ENCODE data around the gene FOXF1. TPM values are rescaled to one million over a fixed set of nuclear protein-coding genes. Genes with fewer than 3 reads are reported as not detected.

FOXF1 gene
- polyA plus RNA-seq, 2 of the 4 experiments (the other 2 are of a cell fraction), result not detected

GRCh38 chr16:86497551-86498021 is 12.7 kb upstream of the FOXF1 start:
- ChIA-PET CTCF (no interaction called here), POLR2A (no interaction called here)
- WGBS (ENCODE audit: missing lambda C conversion rate), result 52% methylated on average over 22 of the region's 44 CpGs
- Histone ChIP-seq H3K27ac (no peak overlapping the region), H3K4me2 (no peak overlapping the region), H3K9me3 (no peaks in the 10 kb centered on the region), H3K4me3 (no peak overlapping the region), H3K4me1 (no peaks in the 10 kb centered on the region)
- TF ChIP-seq ZC3H11A (IDR thresholded peaks at IDR 0.05) (no peak), ZSCAN20 (CRISPR knock-in tag; IDR thresholded peaks at IDR 0.05) (no peak), JUNB (IDR thresholded peaks at IDR 0.05) (no peak), CEBPB (IDR thresholded peaks at IDR 0.05) (no peak), EHMT2 (IDR thresholded peaks at IDR 0.05; ENCODE audit: low read depth) (no peak), MAFK (IDR thresholded peaks at IDR 0.05; ENCODE audit: partially characterized antibody) (no peak), CBX8 (IDR thresholded peaks at IDR 0.05) (no peak), GATA3 (IDR thresholded peaks at IDR 0.05; ENCODE audit: borderline replicate concordance) (no peak), RFX5 (IDR thresholded peaks at IDR 0.05) (no peak), HEYL (CRISPR knock-in tag; IDR thresholded peaks at IDR 0.05) (no peak), ELK1 (IDR thresholded peaks at IDR 0.05; ENCODE audit: low read depth, low read length) (no peak), NR3C1 (IDR thresholded peaks at IDR 0.05) (no peak), NPAS2 (CRISPR knock-in tag; IDR thresholded peaks at IDR 0.05; ENCODE audit: borderline replicate concordance) (no peak), POLR2A (IDR thresholded peaks at IDR 0.05; ENCODE audit: low read length) (no peak), BHLHE40 (IDR thresholded peaks at IDR 0.05; ENCODE audit: low read depth, low read length) (no peak), JUN (IDR thresholded peaks at IDR 0.05) (no peak), ZNF302 (CRISPR knock-in tag; IDR thresholded peaks at IDR 0.05) (no peak)
- TF ChIP-seq, protein P1, sequence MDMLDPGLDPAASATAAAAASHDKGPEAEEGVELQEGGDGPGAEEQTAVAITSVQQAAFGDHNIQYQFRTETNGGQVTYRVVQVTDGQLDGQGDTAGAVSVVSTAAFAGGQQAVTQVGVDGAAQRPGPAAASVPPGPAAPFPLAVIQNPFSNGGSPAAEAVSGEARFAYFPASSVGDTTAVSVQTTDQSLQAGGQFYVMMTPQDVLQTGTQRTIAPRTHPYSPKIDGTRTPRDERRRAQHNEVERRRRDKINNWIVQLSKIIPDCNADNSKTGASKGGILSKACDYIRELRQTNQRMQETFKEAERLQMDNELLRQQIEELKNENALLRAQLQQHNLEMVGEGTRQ (IDR thresholded peaks at IDR 0.05), result no peak
- no peak for ATAC-seq
- no peak for FAIRE-seq
- DNase-seq (ENCODE audit: low read depth in 1 of 2, low spot score in 1 of 2), result no peak

DNA sequence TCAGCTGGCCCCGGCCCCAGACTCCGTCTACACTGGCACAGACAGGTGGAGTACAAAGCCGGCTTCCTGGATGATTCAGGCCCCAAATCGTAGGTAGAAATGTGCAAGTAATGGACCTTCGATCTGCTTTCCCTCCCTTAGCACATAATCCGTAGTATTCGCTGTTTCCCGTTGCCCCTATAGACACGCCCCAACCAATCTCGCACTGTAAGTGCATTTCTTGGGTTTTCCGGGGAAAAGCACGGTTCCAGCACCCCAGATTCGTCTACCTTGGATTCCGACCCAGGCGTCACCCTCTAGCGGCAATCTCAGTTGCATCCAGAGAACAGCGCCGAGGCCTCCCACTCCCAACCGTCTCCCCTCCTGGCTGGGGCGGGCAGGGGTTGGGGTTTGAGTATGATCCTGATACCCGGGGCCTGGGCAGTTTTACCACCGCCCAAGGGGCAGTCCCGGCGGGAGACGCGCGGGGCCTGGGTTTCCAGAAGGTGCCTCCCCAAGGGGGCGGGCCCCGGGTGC is 12.1 kb upstream of the FOXF1 start:
- DNase-seq (ENCODE audit: low read depth in 1 of 2, low spot score in 1 of 2) (no peak), ATAC-seq (no peak), FAIRE-seq (no peak)
- no peaks in the 10 kb centered on the region for H3K4me1 ChIP-seq
- WGBS (ENCODE audit: missing lambda C conversion rate), result 13% methylated on average over 27 of the region's 29 CpGs
- TF ChIP-seq MAFK (IDR thresholded peaks at IDR 0.05; ENCODE audit: partially characterized antibody) (no peak), BHLHE40 (IDR thresholded peaks at IDR 0.05; ENCODE audit: low read depth, low read length) (no peak), HEYL (CRISPR knock-in tag; IDR thresholded peaks at IDR 0.05) (no peak), CBX8 (IDR thresholded peaks at IDR 0.05) (no peak), TP53 (CRISPR knock-in tag; IDR thresholded peaks at IDR 0.05) (no peak), POLR2A (IDR thresholded peaks at IDR 0.05; ENCODE audit: low read length) (no peak), NPAS2 (CRISPR knock-in tag; IDR thresholded peaks at IDR 0.05; ENCODE audit: borderline replicate concordance) (no peak)
- TF ChIP-seq, protein P2, sequence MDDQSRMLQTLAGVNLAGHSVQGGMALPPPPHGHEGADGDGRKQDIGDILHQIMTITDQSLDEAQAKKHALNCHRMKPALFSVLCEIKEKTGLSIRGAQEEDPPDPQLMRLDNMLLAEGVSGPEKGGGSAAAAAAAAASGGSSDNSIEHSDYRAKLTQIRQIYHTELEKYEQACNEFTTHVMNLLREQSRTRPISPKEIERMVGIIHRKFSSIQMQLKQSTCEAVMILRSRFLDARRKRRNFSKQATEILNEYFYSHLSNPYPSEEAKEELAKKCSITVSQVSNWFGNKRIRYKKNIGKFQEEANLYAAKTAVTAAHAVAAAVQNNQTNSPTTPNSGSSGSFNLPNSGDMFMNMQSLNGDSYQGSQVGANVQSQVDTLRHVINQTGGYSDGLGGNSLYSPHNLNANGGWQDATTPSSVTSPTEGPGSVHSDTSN (IDR thresholded peaks at IDR 0.05), result no peak
- H3K9me3 ChIP-seq, result no peaks in the 10 kb centered on the region
- H3K27ac ChIP-seq, result no peak overlapping the region
- peak overlapping the region; percentile 17; the same call in 1 of the 3 replicates for H3K4me3 ChIP-seq
- POLR2A ChIA-PET, result no interaction called here
- H3K4me2 ChIP-seq, result peak overlapping the region; percentile 46
- CTCF ChIA-PET, result no interaction called here

- peak overlapping the region; percentile 46 for H3K4me2 ChIP-seq
- ChIA-PET CTCF (interaction anchor here (0.7 to 0.8 kb wide), 2 partner anchors 245 to 427 kb away, joined by 3 read pairs; no protein-coding TSS in a partner anchor), POLR2A (no interaction called here)
- 23% methylated on average over 39 of the region's 61 CpGs for WGBS (ENCODE audit: missing lambda C conversion rate)
- no peak overlapping the region for H3K27ac ChIP-seq
- H3K4me1 ChIP-seq, result no peaks in the 10 kb centered on the region
- ATAC-seq (peak in 1 of 2 experiments; percentile 22; a peak in 1 of 6 replicates), DNase-seq (ENCODE audit: low read depth in 1 of 2, low spot score in 1 of 2) (no peak), FAIRE-seq (no peak)
- peak overlapping the region; percentile 17; the same call in 1 of the 3 replicates for H3K4me3 ChIP-seq
- H3K9me3 ChIP-seq, result no peaks in the 10 kb centered on the region
- TF ChIP-seq, protein P3, sequence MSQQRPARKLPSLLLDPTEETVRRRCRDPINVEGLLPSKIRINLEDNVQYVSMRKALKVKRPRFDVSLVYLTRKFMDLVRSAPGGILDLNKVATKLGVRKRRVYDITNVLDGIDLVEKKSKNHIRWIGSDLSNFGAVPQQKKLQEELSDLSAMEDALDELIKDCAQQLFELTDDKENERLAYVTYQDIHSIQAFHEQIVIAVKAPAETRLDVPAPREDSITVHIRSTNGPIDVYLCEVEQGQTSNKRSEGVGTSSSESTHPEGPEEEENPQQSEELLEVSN (IDR thresholded peaks at IDR 0.05; ENCODE audit: borderline replicate concordance, low read depth), result no peak
- TF ChIP-seq, protein P4, sequence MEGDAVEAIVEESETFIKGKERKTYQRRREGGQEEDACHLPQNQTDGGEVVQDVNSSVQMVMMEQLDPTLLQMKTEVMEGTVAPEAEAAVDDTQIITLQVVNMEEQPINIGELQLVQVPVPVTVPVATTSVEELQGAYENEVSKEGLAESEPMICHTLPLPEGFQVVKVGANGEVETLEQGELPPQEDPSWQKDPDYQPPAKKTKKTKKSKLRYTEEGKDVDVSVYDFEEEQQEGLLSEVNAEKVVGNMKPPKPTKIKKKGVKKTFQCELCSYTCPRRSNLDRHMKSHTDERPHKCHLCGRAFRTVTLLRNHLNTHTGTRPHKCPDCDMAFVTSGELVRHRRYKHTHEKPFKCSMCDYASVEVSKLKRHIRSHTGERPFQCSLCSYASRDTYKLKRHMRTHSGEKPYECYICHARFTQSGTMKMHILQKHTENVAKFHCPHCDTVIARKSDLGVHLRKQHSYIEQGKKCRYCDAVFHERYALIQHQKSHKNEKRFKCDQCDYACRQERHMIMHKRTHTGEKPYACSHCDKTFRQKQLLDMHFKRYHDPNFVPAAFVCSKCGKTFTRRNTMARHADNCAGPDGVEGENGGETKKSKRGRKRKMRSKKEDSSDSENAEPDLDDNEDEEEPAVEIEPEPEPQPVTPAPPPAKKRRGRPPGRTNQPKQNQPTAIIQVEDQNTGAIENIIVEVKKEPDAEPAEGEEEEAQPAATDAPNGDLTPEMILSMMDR (IDR thresholded peaks at IDR 0.05), result no peak
- TF ChIP-seq RNF2 (IDR thresholded peaks at IDR 0.05; ENCODE audit: borderline replicate concordance, low read depth) (no peak), MAFK (IDR thresholded peaks at IDR 0.05; ENCODE audit: partially characterized antibody) (no peak), ZC3H11A (IDR thresholded peaks at IDR 0.05) (no peak), BCL3 (IDR thresholded peaks at IDR 0.05) (no peak), EHMT2 (IDR thresholded peaks at IDR 0.05; ENCODE audit: low read depth) (no peak), ATOH8 (CRISPR knock-in tag; IDR thresholded peaks at IDR 0.05; ENCODE audit: low read depth) (no peak)
Measured at GRCh38 chr16:86498671-86499439, 11.5 kb upstream of the FOXF1 start.
